ENCODE results near the gene MRPS26.

MRPS26 gene

DNA sequence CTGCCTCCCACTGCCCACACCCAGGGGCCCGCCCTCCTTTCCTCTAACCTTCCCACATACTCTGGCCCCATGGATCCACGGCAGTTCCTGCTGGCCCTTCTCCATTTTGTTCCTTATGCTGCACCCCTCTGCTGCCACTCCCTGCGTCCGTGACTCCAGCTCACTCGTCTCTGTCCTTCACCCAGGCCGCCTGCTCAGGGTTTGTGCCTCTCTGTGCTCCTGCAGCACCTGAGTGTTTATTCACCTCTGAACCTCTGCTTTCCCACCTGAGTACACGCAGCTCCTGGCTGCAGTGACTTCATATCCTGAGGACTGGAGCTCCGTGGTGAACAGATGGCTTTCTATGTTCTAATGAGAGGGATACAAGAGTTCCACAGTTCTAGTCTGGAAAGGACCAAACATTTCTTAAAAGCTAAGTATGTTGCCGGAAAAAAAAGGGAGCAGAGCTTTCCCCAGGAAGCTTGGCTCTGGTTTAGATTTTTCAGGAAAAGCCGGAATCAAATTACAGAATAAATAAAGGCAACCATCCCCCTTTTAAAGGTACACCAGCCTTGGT lies 3.9 kb upstream of the MRPS26 start:
- 89% methylated on average over 10 of the region's 10 CpGs for WGBS
- Histone ChIP-seq H2AFZ (ENCODE audit: low read depth, low read length) (no peak overlapping the region), H2BK12ac (ENCODE audit: low read length in 2 of 2) (no peak overlapping the region)

DNA sequence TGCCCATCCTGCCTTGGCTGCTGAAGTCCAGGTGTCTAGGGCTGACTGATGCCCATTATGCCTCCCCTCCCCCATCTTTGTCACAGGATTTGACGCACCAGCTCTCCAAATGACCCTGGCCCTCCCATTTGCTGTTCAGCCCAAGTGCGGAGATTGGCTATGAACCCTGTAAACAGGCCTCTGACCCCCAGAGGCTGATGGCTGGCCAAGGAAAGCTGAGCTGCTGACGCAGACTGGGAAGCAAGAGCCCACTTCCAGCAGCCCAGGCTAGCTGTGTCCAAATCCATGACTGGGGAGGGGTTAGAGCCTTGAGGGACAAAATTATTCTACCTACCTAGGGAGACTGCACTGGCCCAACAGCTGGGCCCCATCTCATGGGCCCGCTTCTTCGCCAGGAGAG lies 3.2 kb upstream of the MRPS26 start:
- Histone ChIP-seq H3K4ac (ENCODE audit: low read depth in 1 of 2, low read length in 2 of 2) (no peak overlapping the region), H4K8ac (ENCODE audit: low read length) (no peak overlapping the region), H3K9ac (ENCODE audit: low read length) (peak overlapping the region; percentile 41), H3K27me3 (ENCODE audit: control insufficient read depth in 1 of 2, insufficient read depth in 1 of 2, low read length in 2 of 2) (no peaks in the 10 kb centered on the region), H3K79me1 (replicated peaks; ENCODE audit: low read length, poor library complexity, severe bottlenecking) (peaks cover 9% of the 10 kb centered on the region), H3K9me3 (ENCODE audit: control insufficient read depth, low read length) (no peaks in the 10 kb centered on the region), H2BK5ac (ENCODE audit: low read depth, low read length, poor library complexity, severe bottlenecking) (no peak overlapping the region), H3K14ac (ENCODE audit: low read length in 2 of 2) (no peak overlapping the region), H3K36me3 (ENCODE audit: control insufficient read depth in 1 of 2, insufficient read depth in 2 of 2, low read depth in 1 of 2, low read length in 2 of 2) (peaks cover 43 to 46% of the 10 kb centered on the region in 2 experiments), H2BK12ac (ENCODE audit: low read length in 2 of 2) (no peak overlapping the region), H2AFZ (ENCODE audit: low read depth, low read length) (no peak overlapping the region), H2BK15ac (ENCODE audit: low read depth, poor library complexity, severe bottlenecking) (no peak overlapping the region), H2AK5ac (ENCODE audit: low read length, severe bottlenecking) (no peak overlapping the region), H4K91ac (ENCODE audit: low read length) (no peak overlapping the region), H2BK120ac (ENCODE audit: low read depth, low read length) (no peak overlapping the region), H3K18ac (ENCODE audit: low read depth in 1 of 2, low read length in 2 of 2) (no peak overlapping the region), H3K4me2 (ENCODE audit: low read length, poor library complexity, severe bottlenecking) (no peak overlapping the region), H3K27ac (ENCODE audit: low read length, poor library complexity, severe bottlenecking) (no peak overlapping the region), H3K4me1 (ENCODE audit: control insufficient read depth, insufficient read depth, low read depth, low read length) (peaks cover 27% of the 10 kb centered on the region), H3K23ac (ENCODE audit: low read length in 2 of 2) (no peak overlapping the region), H3K4me3 (ENCODE audit: insufficient read depth in 1 of 2, low read depth in 1 of 2, low read length in 2 of 2) (no peak overlapping the region)
- WGBS, result 95% methylated on average over 5 of the region's 5 CpGs
- no peak for DNase-seq

More for the DNA sequence above, 3.9 kb upstream of the MRPS26 start:
- Histone ChIP-seq H3K27ac (ENCODE audit: low read length, poor library complexity, severe bottlenecking) (peak overlapping the region; percentile 11), H3K18ac (ENCODE audit: low read depth in 1 of 2, low read length in 2 of 2) (no peak overlapping the region), H3K9ac (ENCODE audit: low read length) (peak overlapping the region; percentile 41), H3K4me3 (ENCODE audit: insufficient read depth in 1 of 2, low read depth in 1 of 2, low read length in 2 of 2) (no peak overlapping the region), H2BK120ac (ENCODE audit: low read depth, low read length) (no peak overlapping the region), H3K14ac (ENCODE audit: low read length in 2 of 2) (no peak overlapping the region), H3K9me3 (ENCODE audit: control insufficient read depth, low read length) (no peaks in the 10 kb centered on the region), H3K4ac (ENCODE audit: low read depth in 1 of 2, low read length in 2 of 2) (no peak overlapping the region), H2AK5ac (ENCODE audit: low read length, severe bottlenecking) (no peak overlapping the region), H4K91ac (ENCODE audit: low read length) (no peak overlapping the region), H2BK15ac (ENCODE audit: low read depth, poor library complexity, severe bottlenecking) (no peak overlapping the region), H3K79me1 (replicated peaks; ENCODE audit: low read length, poor library complexity, severe bottlenecking) (peaks cover 3% of the 10 kb centered on the region), H3K36me3 (ENCODE audit: control insufficient read depth in 1 of 2, insufficient read depth in 2 of 2, low read depth in 1 of 2, low read length in 2 of 2) (peaks cover 47 to 49% of the 10 kb centered on the region in 2 experiments), H4K8ac (ENCODE audit: low read length) (no peak overlapping the region), H2BK5ac (ENCODE audit: low read depth, low read length, poor library complexity, severe bottlenecking) (no peak overlapping the region), H3K27me3 (ENCODE audit: control insufficient read depth in 1 of 2, insufficient read depth in 1 of 2, low read length in 2 of 2) (no peaks in the 10 kb centered on the region), H3K4me1 (ENCODE audit: control insufficient read depth, insufficient read depth, low read depth, low read length) (peaks cover 21% of the 10 kb centered on the region), H3K23ac (ENCODE audit: low read length in 2 of 2) (no peak overlapping the region), H3K4me2 (ENCODE audit: low read length, poor library complexity, severe bottlenecking) (no peak overlapping the region)
- DNase-seq, result no peak

DNA sequence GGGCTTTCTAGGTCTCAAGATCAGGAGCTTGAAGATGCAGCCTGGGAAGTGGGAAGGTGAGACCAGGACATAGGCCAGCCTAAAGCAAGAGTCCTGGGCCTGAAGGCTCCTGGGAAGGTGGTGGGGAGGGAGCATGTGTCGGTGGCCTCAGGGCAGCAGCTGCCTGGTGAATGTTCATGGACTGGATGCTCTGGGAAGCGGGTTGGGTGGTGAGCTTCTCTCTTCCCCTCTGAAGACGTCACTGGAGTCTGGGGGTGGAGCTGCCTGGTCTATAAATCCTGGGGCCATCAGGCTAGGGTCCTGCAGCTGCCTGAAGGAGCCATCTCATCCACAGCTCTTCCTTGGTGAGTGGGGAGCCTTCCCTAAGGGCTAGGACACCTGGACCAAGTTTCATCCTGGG lies 2.5 kb upstream of the MRPS26 start, which contains the start of gene GNRH2:
Gene GNRH2 (plus strand): TSS at position 301 of the 400 bp plus-strand sequence. CDS start 793 bp downstream, outside the sequence.
- no peak within 1 kb of the TSS for H3K18ac ChIP-seq (ENCODE audit: low read depth in 1 of 2, low read length in 2 of 2)

DNA sequence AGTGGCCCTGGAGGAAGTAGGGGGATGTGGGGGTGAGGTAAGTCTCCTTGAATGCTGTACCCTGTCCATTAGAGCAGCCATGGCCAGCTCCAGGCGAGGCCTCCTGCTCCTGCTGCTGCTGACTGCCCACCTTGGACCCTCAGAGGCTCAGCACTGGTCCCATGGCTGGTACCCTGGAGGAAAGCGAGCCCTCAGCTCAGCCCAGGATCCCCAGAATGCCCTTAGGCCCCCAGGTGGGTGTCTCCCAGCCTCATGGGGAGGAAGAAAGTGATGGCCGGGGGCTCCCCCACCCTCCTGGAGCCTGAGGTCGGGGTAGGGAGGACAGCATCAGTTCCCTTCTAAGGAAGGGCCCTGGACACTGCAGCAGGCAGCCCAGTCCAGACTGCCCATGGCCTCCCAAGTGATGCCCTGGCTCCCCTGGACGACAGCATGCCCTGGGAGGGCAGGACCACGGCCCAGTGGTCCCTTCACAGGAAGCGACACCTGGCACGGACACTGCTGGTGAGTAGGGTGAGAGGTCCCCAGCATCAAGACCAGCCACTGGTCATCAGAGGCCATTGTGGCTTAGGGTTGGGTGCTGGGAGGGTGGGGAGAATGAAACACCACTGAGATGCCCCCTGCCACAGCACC lies 1.4 kb upstream of the MRPS26 start:
- Histone ChIP-seq H3K4ac (ENCODE audit: low read depth in 1 of 2, low read length in 2 of 2) (peak overlapping the region; percentile 31 to 33), H2BK12ac (ENCODE audit: low read length in 2 of 2) (peak overlapping the region in 1 of 2 experiments; percentile 60)

More for the DNA sequence above, 2.5 kb upstream of the MRPS26 start, which contains the start of gene GNRH2:
- H3K23ac ChIP-seq (ENCODE audit: low read length in 2 of 2), result no peak within 1 kb of the TSS
- H3K4me3 ChIP-seq (ENCODE audit: insufficient read depth in 1 of 2, low read depth in 1 of 2, low read length in 2 of 2), result no peak within 1 kb of the TSS
- peak within 1 kb of the TSS; percentile 27 for H2AK5ac ChIP-seq (ENCODE audit: low read length, severe bottlenecking)
- H2BK12ac ChIP-seq (ENCODE audit: low read length in 2 of 2), result peak within 1 kb of the TSS in 1 of 2 experiments; percentile 60
- peak within 1 kb of the TSS; percentile 14 for H4K91ac ChIP-seq (ENCODE audit: low read length)
- H3K14ac ChIP-seq (ENCODE audit: low read length in 2 of 2), result no peak within 1 kb of the TSS
- 90% methylated on average over 3 of the region's 3 CpGs for WGBS
- peaks cover 29% of the 10 kb centered on the region for H3K4me1 ChIP-seq (ENCODE audit: control insufficient read depth, insufficient read depth, low read depth, low read length)
- H3K4ac ChIP-seq (ENCODE audit: low read depth in 1 of 2, low read length in 2 of 2), result no peak within 1 kb of the TSS
- H3K79me1 ChIP-seq (replicated peaks; ENCODE audit: low read length, poor library complexity, severe bottlenecking), result peaks cover 11% of the 10 kb centered on the region
- H3K9ac ChIP-seq (ENCODE audit: low read length), result peak within 1 kb of the TSS; percentile 41
- H4K8ac ChIP-seq (ENCODE audit: low read length), result no peak within 1 kb of the TSS
- H2AFZ ChIP-seq (ENCODE audit: low read depth, low read length), result no peak within 1 kb of the TSS
- no peaks in the 10 kb centered on the region for H3K27me3 ChIP-seq (ENCODE audit: control insufficient read depth in 1 of 2, insufficient read depth in 1 of 2, low read length in 2 of 2)
- H2BK120ac ChIP-seq (ENCODE audit: low read depth, low read length), result no peak within 1 kb of the TSS
- peak within 1 kb of the TSS; percentile 62 for H2BK15ac ChIP-seq (ENCODE audit: low read depth, poor library complexity, severe bottlenecking)
- no peak for DNase-seq
- H3K27ac ChIP-seq (ENCODE audit: low read length, poor library complexity, severe bottlenecking), result no peak within 1 kb of the TSS
- H2BK5ac ChIP-seq (ENCODE audit: low read depth, low read length, poor library complexity, severe bottlenecking), result no peak within 1 kb of the TSS
- peaks cover 43 to 48% of the 10 kb centered on the region in 2 experiments for H3K36me3 ChIP-seq (ENCODE audit: control insufficient read depth in 1 of 2, insufficient read depth in 2 of 2, low read depth in 1 of 2, low read length in 2 of 2)
- H3K9me3 ChIP-seq (ENCODE audit: control insufficient read depth, low read length), result no peaks in the 10 kb centered on the region
- H3K4me2 ChIP-seq (ENCODE audit: low read length, poor library complexity, severe bottlenecking), result no peak within 1 kb of the TSS

More for the DNA sequence above, 1.4 kb upstream of the MRPS26 start:
- H4K91ac ChIP-seq (ENCODE audit: low read length), result peak overlapping the region; percentile 14
- H3K4me1 ChIP-seq (ENCODE audit: control insufficient read depth, insufficient read depth, low read depth, low read length), result peaks cover 29% of the 10 kb centered on the region
- peak overlapping the region in 1 of 2 experiments; percentile 34 for H3K18ac ChIP-seq (ENCODE audit: low read depth in 1 of 2, low read length in 2 of 2)
- peak overlapping the region; percentile 12 for H4K8ac ChIP-seq (ENCODE audit: low read length)
- H3K14ac ChIP-seq (ENCODE audit: low read length in 2 of 2), result no peak overlapping the region
- H3K4me3 ChIP-seq (ENCODE audit: insufficient read depth in 1 of 2, low read depth in 1 of 2, low read length in 2 of 2), result peak overlapping the region in 1 of 2 experiments; percentile 95
- WGBS, result 97% methylated on average over 8 of the region's 8 CpGs
- no peak overlapping the region for H3K9ac ChIP-seq (ENCODE audit: low read length)
- peak overlapping the region; percentile 27 for H2AK5ac ChIP-seq (ENCODE audit: low read length, severe bottlenecking)
- no peaks in the 10 kb centered on the region for H3K9me3 ChIP-seq (ENCODE audit: control insufficient read depth, low read length)
- peak overlapping the region; percentile 62 for H2BK15ac ChIP-seq (ENCODE audit: low read depth, poor library complexity, severe bottlenecking)
- no peaks in the 10 kb centered on the region for H3K27me3 ChIP-seq (ENCODE audit: control insufficient read depth in 1 of 2, insufficient read depth in 1 of 2, low read length in 2 of 2)
- H3K4me2 ChIP-seq (ENCODE audit: low read length, poor library complexity, severe bottlenecking), result no peak overlapping the region
- no peak for DNase-seq
- peaks cover 11% of the 10 kb centered on the region for H3K79me1 ChIP-seq (replicated peaks; ENCODE audit: low read length, poor library complexity, severe bottlenecking)
- no peak overlapping the region for H2AFZ ChIP-seq (ENCODE audit: low read depth, low read length)
- H3K27ac ChIP-seq (ENCODE audit: low read length, poor library complexity, severe bottlenecking), result no peak overlapping the region
- H2BK5ac ChIP-seq (ENCODE audit: low read depth, low read length, poor library complexity, severe bottlenecking), result no peak overlapping the region
- H2BK120ac ChIP-seq (ENCODE audit: low read depth, low read length), result no peak overlapping the region
- H3K23ac ChIP-seq (ENCODE audit: low read length in 2 of 2), result no peak overlapping the region
- peaks cover 40 to 49% of the 10 kb centered on the region in 2 experiments for H3K36me3 ChIP-seq (ENCODE audit: control insufficient read depth in 1 of 2, insufficient read depth in 2 of 2, low read depth in 1 of 2, low read length in 2 of 2)

All from mesenchymal stem cell (in vitro differentiated cells and primary cell).